Measurements from ENCODE around the gene DHX35.

Gene DHX35

DNA sequence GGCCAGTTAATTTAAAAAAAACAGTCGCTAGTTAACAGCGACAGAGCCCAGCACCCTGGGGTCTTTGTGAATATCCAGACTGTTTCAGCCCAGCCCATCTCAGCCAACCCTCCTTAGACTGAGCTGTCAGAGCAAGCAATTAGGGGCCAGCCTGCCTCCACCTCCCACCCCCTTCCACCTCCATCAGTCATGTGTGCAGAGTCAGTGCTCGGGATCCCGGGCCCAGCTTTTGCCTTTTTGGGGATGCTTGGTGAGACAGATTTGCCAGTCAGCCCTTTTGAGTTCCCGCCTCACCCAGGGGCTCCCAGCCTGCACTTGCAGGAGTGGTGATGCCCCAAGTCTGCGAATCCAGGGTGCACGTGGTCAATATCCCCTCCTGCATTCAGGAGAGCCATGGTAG, 42.5 kb upstream of the DHX35 start:
- ChIA-PET POLR2A (no interaction called here), CTCF (interaction anchor here (0.7 kb wide), 1 partner anchor 129 kb away, joined by 7 read pairs; no protein-coding TSS in a partner anchor)
- Histone ChIP-seq H3K9me3 (ENCODE audit: control insufficient read depth, insufficient read depth, low read depth, low read length) (no peaks in the 10 kb centered on the region), H3K4me3 (ENCODE audit: low read depth, low read length) (no peak overlapping the region), H3K36me3 (ENCODE audit: control insufficient read depth in 2 of 2, insufficient read depth in 1 of 2, low read length in 2 of 2) (no peaks in the 10 kb centered on the region), H3K27ac (ENCODE audit: extremely low read depth, low read depth, low read length) (no peak overlapping the region), H3K4me1 (ENCODE audit: control insufficient read depth, insufficient read depth, low read length) (no peaks in the 10 kb centered on the region)
- TF ChIP-seq ZNF184 (tag by site-specific recombination; IDR thresholded peaks at IDR 0.05) (no peak), ZNF768 (tag by site-specific recombination; IDR thresholded peaks at IDR 0.05) (no peak), TRIM28 (IDR thresholded peaks at IDR 0.05; ENCODE audit: borderline replicate concordance, low read length) (no peak), ZNF354C (tag by site-specific recombination; IDR thresholded peaks at IDR 0.05; ENCODE audit: borderline replicate concordance, low read depth) (no peak), ZNF521 (tag by site-specific recombination; IDR thresholded peaks at IDR 0.05) (no peak), SP3 (tag by site-specific recombination; IDR thresholded peaks at IDR 0.05) (no peak), ZNF404 (tag by site-specific recombination; IDR thresholded peaks at IDR 0.05) (no peak), ZNF626 (tag by site-specific recombination; IDR thresholded peaks at IDR 0.05) (no peak), ZNF837 (tag by site-specific recombination; IDR thresholded peaks at IDR 0.05) (no peak), ZNF292 (tag by site-specific recombination; IDR thresholded peaks at IDR 0.05; ENCODE audit: borderline replicate concordance, low read depth) (no peak), ZNF174 (tag by site-specific recombination; IDR thresholded peaks at IDR 0.05) (no peak), KLF7 (tag by site-specific recombination; IDR thresholded peaks at IDR 0.05; ENCODE audit: borderline replicate concordance) (no peak), ZNF302 (tag by site-specific recombination; IDR thresholded peaks at IDR 0.05; ENCODE audit: low read depth) (no peak), ZNF558 (tag by site-specific recombination; IDR thresholded peaks at IDR 0.05) (no peak), GLIS2 (tag by site-specific recombination; IDR thresholded peaks at IDR 0.05) (no peak)
- TF ChIP-seq, protein P1, sequence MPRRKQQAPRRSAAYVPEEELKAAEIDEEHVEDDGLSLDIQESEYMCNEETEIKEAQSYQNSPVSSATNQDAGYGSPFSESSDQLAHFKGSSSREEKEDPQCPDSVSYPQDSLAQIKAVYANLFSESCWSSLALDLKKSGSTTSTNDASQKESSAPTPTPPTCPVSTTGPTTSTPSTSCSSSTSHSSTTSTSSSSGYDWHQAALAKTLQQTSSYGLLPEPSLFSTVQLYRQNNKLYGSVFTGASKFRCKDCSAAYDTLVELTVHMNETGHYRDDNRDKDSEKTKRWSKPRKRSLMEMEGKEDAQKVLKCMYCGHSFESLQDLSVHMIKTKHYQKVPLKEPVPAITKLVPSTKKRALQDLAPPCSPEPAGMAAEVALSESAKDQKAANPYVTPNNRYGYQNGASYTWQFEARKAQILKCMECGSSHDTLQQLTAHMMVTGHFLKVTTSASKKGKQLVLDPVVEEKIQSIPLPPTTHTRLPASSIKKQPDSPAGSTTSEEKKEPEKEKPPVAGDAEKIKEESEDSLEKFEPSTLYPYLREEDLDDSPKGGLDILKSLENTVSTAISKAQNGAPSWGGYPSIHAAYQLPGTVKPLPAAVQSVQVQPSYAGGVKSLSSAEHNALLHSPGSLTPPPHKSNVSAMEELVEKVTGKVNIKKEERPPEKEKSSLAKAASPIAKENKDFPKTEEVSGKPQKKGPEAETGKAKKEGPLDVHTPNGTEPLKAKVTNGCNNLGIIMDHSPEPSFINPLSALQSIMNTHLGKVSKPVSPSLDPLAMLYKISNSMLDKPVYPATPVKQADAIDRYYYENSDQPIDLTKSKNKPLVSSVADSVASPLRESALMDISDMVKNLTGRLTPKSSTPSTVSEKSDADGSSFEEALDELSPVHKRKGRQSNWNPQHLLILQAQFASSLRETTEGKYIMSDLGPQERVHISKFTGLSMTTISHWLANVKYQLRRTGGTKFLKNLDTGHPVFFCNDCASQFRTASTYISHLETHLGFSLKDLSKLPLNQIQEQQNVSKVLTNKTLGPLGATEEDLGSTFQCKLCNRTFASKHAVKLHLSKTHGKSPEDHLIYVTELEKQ (tag by site-specific recombination; IDR thresholded peaks at IDR 0.05; ENCODE audit: borderline replicate concordance), result no peak
- TF ChIP-seq, protein P2, sequence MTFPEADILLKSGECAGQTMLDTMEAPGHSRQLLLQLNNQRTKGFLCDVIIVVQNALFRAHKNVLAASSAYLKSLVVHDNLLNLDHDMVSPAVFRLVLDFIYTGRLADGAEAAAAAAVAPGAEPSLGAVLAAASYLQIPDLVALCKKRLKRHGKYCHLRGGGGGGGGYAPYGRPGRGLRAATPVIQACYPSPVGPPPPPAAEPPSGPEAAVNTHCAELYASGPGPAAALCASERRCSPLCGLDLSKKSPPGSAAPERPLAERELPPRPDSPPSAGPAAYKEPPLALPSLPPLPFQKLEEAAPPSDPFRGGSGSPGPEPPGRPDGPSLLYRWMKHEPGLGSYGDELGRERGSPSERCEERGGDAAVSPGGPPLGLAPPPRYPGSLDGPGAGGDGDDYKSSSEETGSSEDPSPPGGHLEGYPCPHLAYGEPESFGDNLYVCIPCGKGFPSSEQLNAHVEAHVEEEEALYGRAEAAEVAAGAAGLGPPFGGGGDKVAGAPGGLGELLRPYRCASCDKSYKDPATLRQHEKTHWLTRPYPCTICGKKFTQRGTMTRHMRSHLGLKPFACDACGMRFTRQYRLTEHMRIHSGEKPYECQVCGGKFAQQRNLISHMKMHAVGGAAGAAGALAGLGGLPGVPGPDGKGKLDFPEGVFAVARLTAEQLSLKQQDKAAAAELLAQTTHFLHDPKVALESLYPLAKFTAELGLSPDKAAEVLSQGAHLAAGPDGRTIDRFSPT (tag by site-specific recombination; IDR thresholded peaks at IDR 0.05), result no peak
- TF ChIP-seq, protein P3, sequence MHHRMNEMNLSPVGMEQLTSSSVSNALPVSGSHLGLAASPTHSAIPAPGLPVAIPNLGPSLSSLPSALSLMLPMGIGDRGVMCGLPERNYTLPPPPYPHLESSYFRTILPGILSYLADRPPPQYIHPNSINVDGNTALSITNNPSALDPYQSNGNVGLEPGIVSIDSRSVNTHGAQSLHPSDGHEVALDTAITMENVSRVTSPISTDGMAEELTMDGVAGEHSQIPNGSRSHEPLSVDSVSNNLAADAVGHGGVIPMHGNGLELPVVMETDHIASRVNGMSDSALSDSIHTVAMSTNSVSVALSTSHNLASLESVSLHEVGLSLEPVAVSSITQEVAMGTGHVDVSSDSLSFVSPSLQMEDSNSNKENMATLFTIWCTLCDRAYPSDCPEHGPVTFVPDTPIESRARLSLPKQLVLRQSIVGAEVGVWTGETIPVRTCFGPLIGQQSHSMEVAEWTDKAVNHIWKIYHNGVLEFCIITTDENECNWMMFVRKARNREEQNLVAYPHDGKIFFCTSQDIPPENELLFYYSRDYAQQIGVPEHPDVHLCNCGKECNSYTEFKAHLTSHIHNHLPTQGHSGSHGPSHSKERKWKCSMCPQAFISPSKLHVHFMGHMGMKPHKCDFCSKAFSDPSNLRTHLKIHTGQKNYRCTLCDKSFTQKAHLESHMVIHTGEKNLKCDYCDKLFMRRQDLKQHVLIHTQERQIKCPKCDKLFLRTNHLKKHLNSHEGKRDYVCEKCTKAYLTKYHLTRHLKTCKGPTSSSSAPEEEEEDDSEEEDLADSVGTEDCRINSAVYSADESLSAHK (tag by site-specific recombination; IDR thresholded peaks at IDR 0.05), result no peak
- TF ChIP-seq, protein P4, sequence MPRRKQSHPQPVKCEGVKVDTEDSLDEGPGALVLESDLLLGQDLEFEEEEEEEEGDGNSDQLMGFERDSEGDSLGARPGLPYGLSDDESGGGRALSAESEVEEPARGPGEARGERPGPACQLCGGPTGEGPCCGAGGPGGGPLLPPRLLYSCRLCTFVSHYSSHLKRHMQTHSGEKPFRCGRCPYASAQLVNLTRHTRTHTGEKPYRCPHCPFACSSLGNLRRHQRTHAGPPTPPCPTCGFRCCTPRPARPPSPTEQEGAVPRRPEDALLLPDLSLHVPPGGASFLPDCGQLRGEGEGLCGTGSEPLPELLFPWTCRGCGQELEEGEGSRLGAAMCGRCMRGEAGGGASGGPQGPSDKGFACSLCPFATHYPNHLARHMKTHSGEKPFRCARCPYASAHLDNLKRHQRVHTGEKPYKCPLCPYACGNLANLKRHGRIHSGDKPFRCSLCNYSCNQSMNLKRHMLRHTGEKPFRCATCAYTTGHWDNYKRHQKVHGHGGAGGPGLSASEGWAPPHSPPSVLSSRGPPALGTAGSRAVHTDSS (tag by site-specific recombination; IDR thresholded peaks at IDR 0.05), result no peak

Measured in HEK293 (cell line).